GM19239 (cell line): ENCODE data around the gene DPP8.
"Not testable (repeated sequence)": the region's sequence is repeated elsewhere in the genome, so short reads cannot be mapped to it uniquely, and the experiment has no call there.

Experiments
- DNase-seq: peaks from one replicate; pipeline ENCODE4 v3.0.0; 2011; ENCODE audit warnings: low spot score; ENCODE audit not compliant: insufficient read length
- FAIRE-seq: peaks from 2 replicates; lab custom pipeline; 2011; peaks lifted over from hg19 to GRCh38; lab: Jason Lieb, UNC

Gene DPP8

DNA sequence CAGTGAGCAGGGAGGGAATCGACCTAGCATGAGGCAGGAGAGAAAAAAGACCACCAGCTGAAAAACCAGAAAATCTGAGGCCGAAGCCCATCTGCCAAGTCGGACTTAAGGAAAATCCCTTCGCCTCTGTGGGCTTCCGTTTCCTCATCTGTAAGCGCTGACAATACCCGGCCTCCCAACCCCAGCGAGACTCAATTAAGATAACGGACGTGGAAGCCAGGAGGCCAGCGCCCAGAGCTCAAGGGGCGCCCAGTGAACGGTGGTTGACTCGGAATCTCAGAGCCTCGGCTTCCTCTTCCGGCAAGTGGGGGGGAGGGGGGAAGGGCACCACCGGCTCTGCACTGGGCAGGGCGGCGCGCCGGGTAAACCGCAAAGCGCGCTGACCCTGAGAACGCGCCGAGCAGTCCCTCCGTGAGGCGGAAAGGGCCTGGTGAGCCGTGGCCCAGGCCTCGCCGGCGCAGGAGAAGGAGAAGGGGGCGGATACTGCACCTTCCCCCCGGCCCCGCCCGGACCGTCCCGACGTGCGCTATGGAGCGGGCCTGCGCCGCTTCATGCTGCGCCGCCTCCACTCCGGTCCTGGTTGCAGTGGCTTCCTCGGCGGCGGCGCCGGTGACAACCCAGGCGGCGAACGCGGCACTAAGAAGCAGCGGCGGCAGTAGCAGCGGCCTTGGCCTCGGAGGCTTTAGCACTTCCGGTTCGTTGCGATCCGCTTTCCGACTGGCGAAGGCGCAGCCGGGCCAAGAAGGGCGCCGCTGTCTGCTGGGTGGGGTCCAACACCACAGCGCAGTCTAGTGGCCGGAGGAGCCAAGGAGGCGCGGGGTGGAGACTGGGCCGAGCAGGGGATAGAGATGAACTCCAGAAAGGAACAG lies at the start of gene DPP8:
Gene DPP8 (minus strand): TSS at position 693 of the 869 bp plus-strand sequence. CDS start 5,136 bp downstream, outside the sequence.
- peak; percentile 96 for FAIRE-seq
- peak; percentile 78 for DNase-seq

DNA sequence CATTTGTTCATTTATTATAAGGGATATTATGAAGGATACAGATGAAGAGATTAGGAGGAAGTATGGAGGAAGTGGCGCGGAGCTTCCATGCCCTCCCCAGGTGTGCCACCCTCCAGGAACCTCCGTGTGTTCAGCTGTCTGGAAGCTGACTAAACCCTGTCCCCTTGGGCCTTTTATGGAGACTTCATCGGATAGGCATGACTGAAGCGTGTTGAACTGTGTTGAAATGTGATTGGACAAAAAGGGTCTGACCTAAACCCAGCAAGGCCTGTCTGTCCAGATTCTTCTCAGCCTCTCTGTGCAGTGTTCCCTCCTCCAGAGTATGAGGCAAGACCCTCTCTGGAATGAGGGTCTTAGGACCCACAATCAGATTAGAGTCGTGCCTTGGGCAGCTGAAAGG lies 44.4 kb upstream of the DPP8 start:
- DNase-seq (no peak), FAIRE-seq (no peak)

DNA sequence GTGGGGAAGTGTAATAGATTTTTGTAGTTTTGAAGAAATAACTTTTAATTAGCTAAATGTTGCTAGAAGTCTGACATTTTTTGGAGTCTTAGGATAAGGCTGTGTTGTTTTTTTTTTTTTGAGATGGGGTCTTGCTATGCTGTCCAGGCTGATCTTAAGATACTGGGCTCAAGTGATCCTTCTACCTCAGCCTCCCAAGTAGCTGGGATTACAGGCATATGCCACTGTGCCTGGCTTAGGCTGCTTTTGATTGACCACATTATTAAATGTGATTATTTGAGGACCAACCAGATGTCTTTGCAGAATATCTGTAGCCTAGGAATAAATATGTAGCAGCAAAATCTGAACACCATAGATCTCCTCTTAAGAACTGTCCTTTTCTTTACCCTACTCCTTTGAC lies 42.5 kb upstream of the DPP8 start:
- no peak for DNase-seq
- FAIRE-seq, result no peak

DNA sequence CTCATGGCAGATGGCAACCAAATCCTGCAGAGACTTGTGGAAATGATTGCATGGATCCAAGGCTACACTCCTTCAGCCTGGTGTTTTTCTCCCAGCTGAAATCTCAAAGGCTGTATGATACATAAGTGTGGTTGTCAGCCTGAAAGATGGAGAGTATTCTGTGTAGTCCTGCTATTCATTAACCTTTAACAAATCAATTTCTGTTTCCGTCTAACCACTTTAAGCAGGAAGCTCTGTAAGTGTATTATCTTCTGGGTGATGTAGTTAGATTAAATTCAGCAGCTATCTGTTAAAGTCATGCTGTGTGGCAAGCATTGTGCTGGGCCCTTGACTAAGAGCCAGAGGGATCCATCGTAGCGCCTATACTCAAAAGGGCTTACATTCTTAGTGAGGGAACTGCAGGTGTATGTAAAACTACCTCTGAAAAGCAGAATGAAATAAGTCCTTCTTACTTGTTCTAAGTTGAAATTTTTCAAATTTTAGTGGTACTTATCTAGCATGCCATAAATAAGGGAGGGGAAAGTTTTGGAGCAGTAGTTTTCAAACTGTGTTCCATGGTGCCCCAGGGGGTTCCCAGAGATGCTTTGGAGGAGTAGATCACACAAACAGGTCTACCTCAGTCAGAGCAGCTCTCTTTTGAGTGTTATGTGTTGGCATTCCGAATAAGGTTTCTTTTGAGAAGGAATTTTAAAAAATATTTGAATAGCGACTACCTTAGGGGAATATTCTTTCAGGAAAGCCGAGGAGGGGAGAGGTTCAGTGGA lies 41.7 kb upstream of the DPP8 start:
- DNase-seq (no peak), FAIRE-seq (no peak)

- FAIRE-seq, result no peak
Measured at GRCh38 chr15:65558336-65558735, 40.8 kb upstream of the DPP8 start.

DNA sequence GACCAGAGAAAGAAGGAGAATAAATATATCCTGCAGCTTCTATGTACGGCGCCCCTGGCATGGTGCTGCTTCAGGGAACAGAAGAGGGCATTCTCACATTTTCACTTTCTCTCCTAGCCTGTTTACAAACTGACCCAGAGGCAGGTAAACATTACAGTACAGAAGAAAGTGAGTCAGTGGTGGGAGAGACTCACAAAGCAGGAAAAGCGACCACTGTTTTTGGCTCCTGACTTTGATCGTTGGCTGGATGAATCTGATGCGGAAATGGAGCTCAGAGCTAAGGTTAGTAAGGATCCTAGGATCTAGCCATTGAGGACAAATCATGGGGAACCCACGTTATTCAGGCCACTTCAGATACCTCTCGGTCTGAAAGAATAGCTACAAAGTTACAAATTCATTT lies 39.1 kb upstream of the DPP8 start:
- FAIRE-seq (no peak), DNase-seq (no peak)

More at GRCh38 chr15:65558336-65558735, 40.8 kb upstream of the DPP8 start:
- DNase-seq, result no peak

DNA sequence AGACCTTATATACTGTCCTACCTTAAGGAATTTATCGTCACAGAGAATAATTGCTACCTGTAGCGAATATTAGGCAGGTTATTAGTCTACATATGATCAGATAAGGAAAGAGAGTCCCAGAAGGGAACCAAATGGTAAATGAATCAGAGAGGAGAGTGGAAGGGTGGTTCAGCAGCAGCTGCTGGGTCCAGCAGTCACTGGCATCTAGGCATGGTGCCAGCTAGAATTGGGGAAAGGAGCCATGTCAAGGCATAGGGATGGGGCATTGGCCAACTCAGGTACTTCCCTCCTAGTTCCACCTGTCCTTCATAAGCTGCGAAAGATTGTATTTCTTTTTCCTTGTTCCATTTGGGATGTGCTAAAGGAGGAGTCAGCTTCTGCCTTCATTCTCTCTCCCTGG lies 36.2 kb upstream of the DPP8 start:
- DNase-seq (no peak), FAIRE-seq (no peak)

- DNase-seq, FAIRE-seq: not testable (repeated sequence)
Measured at GRCh38 chr15:65552851-65553250, 35.4 kb upstream of the DPP8 start.

GRCh38 chr15:65551183-65551582 lies 33.7 kb upstream of the DPP8 start:
- FAIRE-seq, result no peak
- no peak for DNase-seq

GRCh38 chr15:65550681-65551098 lies 33.2 kb upstream of the DPP8 start:
- no peak for FAIRE-seq
- DNase-seq, result no peak

DNA sequence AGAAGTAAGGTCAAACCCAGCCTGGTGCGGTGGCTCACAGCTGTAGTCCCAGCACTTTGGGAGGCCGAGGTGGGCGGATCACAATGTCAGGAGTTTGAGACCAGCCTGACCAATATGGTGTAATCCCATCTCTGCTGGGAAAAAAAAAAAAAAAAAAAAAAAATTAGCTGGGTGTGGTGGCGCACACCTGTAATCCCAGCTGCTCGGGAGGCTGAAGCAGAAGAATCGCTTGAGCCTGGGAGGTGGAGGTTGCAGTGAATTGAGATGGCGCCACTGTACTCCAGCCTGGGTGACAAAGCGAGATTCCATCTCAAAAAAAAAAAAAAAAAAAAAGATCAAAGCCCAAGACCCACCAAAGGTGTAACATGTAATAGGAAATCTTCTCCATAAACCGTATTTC lies 31.8 kb upstream of the DPP8 start:
- not testable (repeated sequence) for FAIRE-seq, DNase-seq

DNA sequence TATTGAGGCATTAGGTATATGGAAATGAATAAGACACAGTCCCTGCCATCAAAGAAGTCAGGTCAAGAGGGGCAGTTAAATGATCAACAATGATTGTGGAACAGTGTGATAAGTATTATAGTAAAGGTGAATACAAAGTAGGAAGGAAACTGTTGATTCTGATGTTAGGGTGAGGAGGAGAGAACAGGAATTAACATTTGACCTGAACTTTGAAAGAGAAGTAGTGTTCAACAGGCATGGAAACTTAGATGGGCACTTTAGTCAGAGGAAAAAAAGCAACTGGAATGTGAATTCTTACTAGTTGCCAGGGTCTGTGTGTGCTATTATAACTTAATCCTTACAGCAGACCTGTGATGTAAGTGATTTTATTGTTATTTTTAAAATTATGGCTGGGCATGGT lies 30.4 kb upstream of the DPP8 start:
- no peak for FAIRE-seq

GRCh38 chr15:65541231-65541820 lies 23.8 kb upstream of the DPP8 start:
- FAIRE-seq (no peak), DNase-seq (no peak)

More for the DNA sequence above, 30.4 kb upstream of the DPP8 start:
- DNase-seq, result no peak

DNA sequence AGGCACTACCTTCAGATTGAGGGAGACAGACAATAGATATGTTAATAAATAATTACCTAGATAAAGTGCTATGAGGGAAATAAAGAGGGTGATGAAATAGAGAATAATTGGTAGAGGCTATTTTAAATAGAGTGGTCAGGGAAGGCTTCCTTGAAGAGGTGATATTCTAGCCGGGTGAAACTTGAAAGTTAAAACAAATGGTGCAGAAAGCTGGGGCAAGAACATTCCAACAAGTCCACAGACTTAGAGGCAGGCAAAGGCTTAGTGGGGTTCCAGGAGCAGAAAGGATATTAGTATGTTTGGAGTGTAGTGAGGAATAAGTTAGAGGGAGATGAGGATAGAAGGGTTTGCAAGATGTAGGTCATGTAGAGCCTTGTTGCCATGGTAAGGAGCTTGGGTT lies 22.8 kb upstream of the DPP8 start:
- DNase-seq (no peak), FAIRE-seq (no peak)

DNA sequence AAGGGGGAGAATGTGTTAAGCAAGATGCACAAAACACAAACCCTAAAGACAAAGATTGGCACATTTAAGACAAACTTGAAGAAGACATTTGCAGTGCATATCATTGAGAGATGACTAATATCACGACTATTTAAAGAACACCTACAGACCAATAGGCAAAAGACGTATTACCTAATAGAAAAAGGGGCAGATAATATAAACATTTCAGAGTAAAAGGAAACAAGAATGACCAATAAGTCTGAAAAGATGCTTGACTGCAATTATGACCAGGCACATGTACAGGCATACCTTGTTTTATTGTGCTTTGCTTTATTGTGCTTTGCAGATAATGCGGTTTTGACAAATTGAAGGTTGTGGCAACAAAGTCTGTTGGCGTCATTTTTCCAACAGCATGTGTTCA lies 17.7 kb upstream of the DPP8 start:
- DNase-seq (no peak), FAIRE-seq (no peak)

DNA sequence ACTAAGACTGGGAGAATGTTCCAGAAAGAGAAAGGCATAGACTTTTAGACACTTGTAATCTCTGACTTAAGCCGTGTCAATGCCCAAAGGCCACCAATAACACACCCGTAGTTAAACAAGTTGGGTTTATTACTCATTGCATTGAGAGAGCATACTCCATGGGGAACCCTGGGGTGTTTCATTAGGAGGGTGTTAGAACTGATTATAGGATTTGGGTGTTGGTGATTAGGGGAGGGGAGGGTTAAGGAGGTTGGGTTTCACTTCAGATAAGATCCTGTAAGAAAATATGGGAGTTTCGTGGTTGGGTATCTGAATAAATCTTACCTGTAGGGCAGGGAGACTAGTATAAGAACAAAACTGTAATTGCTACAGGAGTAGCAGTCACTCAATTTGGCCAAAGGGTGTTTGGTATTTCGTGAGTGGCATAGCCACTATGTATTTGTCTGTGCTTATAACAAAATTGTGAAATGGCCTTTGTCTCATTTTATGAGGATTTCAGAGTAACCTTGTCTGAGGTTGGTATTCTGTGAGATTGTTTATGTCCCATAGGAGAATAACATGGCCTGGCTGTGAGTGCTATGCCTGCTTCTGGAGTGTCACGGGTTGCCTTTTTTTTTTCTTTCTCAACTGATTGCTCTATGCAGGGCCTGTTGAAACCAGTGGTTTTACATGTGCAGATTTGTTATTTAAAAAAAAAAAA lies 15.7 kb upstream of the DPP8 start:
- no peak for FAIRE-seq
- DNase-seq, result no peak

DNA sequence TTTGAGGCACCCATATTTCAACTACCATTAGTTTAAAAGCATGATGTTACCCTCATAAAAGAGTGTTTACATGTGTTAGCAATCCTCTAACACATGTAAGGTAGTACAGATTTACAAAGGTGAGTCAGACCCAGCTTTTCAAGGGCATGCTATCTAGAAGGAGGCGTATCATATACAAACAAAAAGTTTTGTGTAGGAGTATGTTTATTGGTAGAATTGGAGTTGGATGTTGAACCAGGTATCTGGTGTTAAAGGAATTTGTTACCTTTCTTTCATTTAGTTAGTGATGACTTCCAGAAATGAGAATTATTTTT lies 15.2 kb upstream of the DPP8 start:
- no peak for FAIRE-seq

GRCh38 chr15:65530318-65531111 lies 13.0 kb upstream of the DPP8 start, which contains the start of gene HACD3:
Gene HACD3 (plus strand): TSS chr15:65530463. CDS start chr15:65530632, 169 bp downstream.
- peak; percentile 90 for DNase-seq
- FAIRE-seq, result peak; percentile 71

More for the DNA sequence above, 15.2 kb upstream of the DPP8 start:
- no peak for DNase-seq

DNA sequence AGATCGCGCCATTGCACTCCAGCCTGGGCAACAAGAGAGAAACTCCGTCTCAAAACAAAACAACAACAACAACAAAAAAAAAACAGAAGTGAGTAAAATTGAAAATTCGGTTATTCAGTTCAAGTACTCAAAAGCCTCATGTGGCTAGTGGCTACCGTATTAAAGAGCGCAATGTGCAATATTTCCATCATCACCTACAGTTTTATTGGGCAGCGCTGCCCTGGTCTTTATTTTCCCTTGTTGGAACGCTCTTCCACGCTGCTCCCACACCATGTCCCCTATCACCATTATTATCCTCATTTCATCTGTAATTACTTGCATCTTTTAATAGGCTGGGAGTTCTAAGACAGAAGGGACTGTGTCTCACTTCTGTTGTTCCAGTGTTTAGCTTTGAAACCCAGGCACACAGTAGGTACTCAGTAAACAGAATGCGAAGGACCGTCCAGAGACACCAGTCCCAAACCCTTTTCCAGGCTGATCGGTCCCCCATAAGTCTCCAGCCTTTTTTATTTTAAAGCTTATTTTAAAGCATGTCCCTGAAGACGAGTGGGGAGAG lies 12.4 kb upstream of the DPP8 start:
- DNase-seq (no peak), FAIRE-seq (no peak)
